ENCODE results near the gene AADAT.
"Not testable (repeated sequence)": the region's sequence is repeated elsewhere in the genome, so short reads cannot be mapped to it uniquely, and the experiment has no call there.

The AADAT gene

GRCh38 chr4:170089668-170090351, at the start of gene AADAT:
Gene AADAT, minus strand, starts transcription at chr4:170089956. Its CDS starts 266 bp downstream, at chr4:170089690.
- peaks cover 3% of the 10 kb centered on the region for H3K4me1 Mint-ChIP-seq (ENCODE audit: low read depth)
- no peaks in the 10 kb centered on the region for H3K36me3 Mint-ChIP-seq (ENCODE audit: low read depth)
- H3K4me3 Mint-ChIP-seq: peak within 1 kb of the TSS; percentile 61
- H3K9me3 Mint-ChIP-seq: no peaks in the 10 kb centered on the region
- H3K27ac Mint-ChIP-seq: no peak within 1 kb of the TSS
- H3K27me3 Mint-ChIP-seq (ENCODE audit: low read depth): peaks cover 30% of the 10 kb centered on the region

GRCh38 chr4:170138580-170139194, 48.9 kb upstream of the AADAT start:
- H3K4me1 Mint-ChIP-seq (ENCODE audit: low read depth): peaks cover 1% of the 10 kb centered on the region

GRCh38 chr4:170137927-170138326, 48.2 kb upstream of the AADAT start:
- Mint-ChIP-seq H3K4me3 (no peak overlapping the region), H3K27me3 (ENCODE audit: low read depth) (no peaks in the 10 kb centered on the region), H3K4me1 (ENCODE audit: low read depth) (peaks cover 1% of the 10 kb centered on the region), H3K36me3 (ENCODE audit: low read depth) (no peaks in the 10 kb centered on the region), H3K27ac (no peak overlapping the region), H3K9me3 (no peaks in the 10 kb centered on the region)

More at GRCh38 chr4:170138580-170139194, 48.9 kb upstream of the AADAT start:
- Mint-ChIP-seq H3K36me3 (ENCODE audit: low read depth) (no peaks in the 10 kb centered on the region), H3K9me3 (no peaks in the 10 kb centered on the region), H3K27me3 (ENCODE audit: low read depth) (no peaks in the 10 kb centered on the region), H3K4me3 (no peak overlapping the region), H3K27ac (no peak overlapping the region)

- H3K9me3 Mint-ChIP-seq: peaks cover 3% of the 10 kb centered on the region
These were observed 47.7 kb upstream of the AADAT start for GRCh38 chr4:170137466-170137865.

GRCh38 chr4:170134821-170135220, 45.1 kb upstream of the AADAT start:
- H3K4me1 Mint-ChIP-seq (ENCODE audit: low read depth): peaks cover 1% of the 10 kb centered on the region
- no peaks in the 10 kb centered on the region for H3K36me3 Mint-ChIP-seq (ENCODE audit: low read depth)
- no peak overlapping the region for H3K4me3 Mint-ChIP-seq
- no peaks in the 10 kb centered on the region for H3K27me3 Mint-ChIP-seq (ENCODE audit: low read depth)
- peaks cover 3% of the 10 kb centered on the region for H3K9me3 Mint-ChIP-seq
- H3K27ac Mint-ChIP-seq: no peak overlapping the region

More at GRCh38 chr4:170137466-170137865, 47.7 kb upstream of the AADAT start:
- Mint-ChIP-seq H3K36me3 (ENCODE audit: low read depth) (no peaks in the 10 kb centered on the region), H3K4me3 (no peak overlapping the region), H3K27ac (no peak overlapping the region), H3K4me1 (ENCODE audit: low read depth) (peaks cover 1% of the 10 kb centered on the region), H3K27me3 (ENCODE audit: low read depth) (no peaks in the 10 kb centered on the region)

- no peaks in the 10 kb centered on the region for H3K4me1 Mint-ChIP-seq (ENCODE audit: low read depth)
- H3K27me3 Mint-ChIP-seq (ENCODE audit: low read depth): no peaks in the 10 kb centered on the region
- no peak overlapping the region for H3K4me3 Mint-ChIP-seq
These were observed 38.6 kb upstream of the AADAT start for GRCh38 chr4:170128219-170128804.

GRCh38 chr4:170127758-170128157, 38.0 kb upstream of the AADAT start:
- Mint-ChIP-seq H3K27ac (no peak overlapping the region), H3K36me3 (ENCODE audit: low read depth) (no peaks in the 10 kb centered on the region)

More at GRCh38 chr4:170128219-170128804, 38.6 kb upstream of the AADAT start:
- H3K9me3 Mint-ChIP-seq: peaks cover 3% of the 10 kb centered on the region
- no peak overlapping the region for H3K27ac Mint-ChIP-seq
- H3K36me3 Mint-ChIP-seq (ENCODE audit: low read depth): no peaks in the 10 kb centered on the region

GRCh38 chr4:170124406-170124805, 34.6 kb upstream of the AADAT start:
- Mint-ChIP-seq H3K36me3 (ENCODE audit: low read depth) (no peaks in the 10 kb centered on the region), H3K4me1 (ENCODE audit: low read depth) (no peaks in the 10 kb centered on the region), H3K9me3 (no peaks in the 10 kb centered on the region), H3K27ac (no peak overlapping the region), H3K4me3 (no peak overlapping the region), H3K27me3 (ENCODE audit: low read depth) (no peaks in the 10 kb centered on the region)

More at GRCh38 chr4:170127758-170128157, 38.0 kb upstream of the AADAT start:
- Mint-ChIP-seq H3K27me3 (ENCODE audit: low read depth) (no peaks in the 10 kb centered on the region), H3K9me3 (peaks cover 2% of the 10 kb centered on the region), H3K4me1 (ENCODE audit: low read depth) (no peaks in the 10 kb centered on the region), H3K4me3 (no peak overlapping the region)

- no peak overlapping the region for H3K4me3 Mint-ChIP-seq
- no peaks in the 10 kb centered on the region for H3K9me3 Mint-ChIP-seq
- no peaks in the 10 kb centered on the region for H3K4me1 Mint-ChIP-seq (ENCODE audit: low read depth)
- no peak overlapping the region for H3K27ac Mint-ChIP-seq
- no peaks in the 10 kb centered on the region for H3K27me3 Mint-ChIP-seq (ENCODE audit: low read depth)
- H3K36me3 Mint-ChIP-seq (ENCODE audit: low read depth): no peaks in the 10 kb centered on the region
These were observed 32.5 kb upstream of the AADAT start for GRCh38 chr4:170122252-170122651.

- H3K4me1 Mint-ChIP-seq (ENCODE audit: low read depth): no peaks in the 10 kb centered on the region
- H3K27me3 Mint-ChIP-seq (ENCODE audit: low read depth): peaks cover 4% of the 10 kb centered on the region
- no peak overlapping the region for H3K4me3 Mint-ChIP-seq
- no peaks in the 10 kb centered on the region for H3K36me3 Mint-ChIP-seq (ENCODE audit: low read depth)
- no peak overlapping the region for H3K27ac Mint-ChIP-seq
- H3K9me3 Mint-ChIP-seq: no peaks in the 10 kb centered on the region
These were observed 24.9 kb upstream of the AADAT start for GRCh38 chr4:170114636-170115035.

- H3K4me1 Mint-ChIP-seq (ENCODE audit: low read depth); H3K4me3 Mint-ChIP-seq; H3K27me3 Mint-ChIP-seq (ENCODE audit: low read depth); H3K36me3 Mint-ChIP-seq (ENCODE audit: low read depth); H3K27ac Mint-ChIP-seq; H3K9me3 Mint-ChIP-seq: not testable (repeated sequence)
These were observed 24.4 kb upstream of the AADAT start for GRCh38 chr4:170114183-170114582.

- peaks cover 4% of the 10 kb centered on the region for H3K27me3 Mint-ChIP-seq (ENCODE audit: low read depth)
- H3K4me1 Mint-ChIP-seq (ENCODE audit: low read depth): no peaks in the 10 kb centered on the region
- no peaks in the 10 kb centered on the region for H3K36me3 Mint-ChIP-seq (ENCODE audit: low read depth)
- no peaks in the 10 kb centered on the region for H3K9me3 Mint-ChIP-seq
- no peak overlapping the region for H3K4me3 Mint-ChIP-seq
- H3K27ac Mint-ChIP-seq: no peak overlapping the region
These were observed 21.8 kb upstream of the AADAT start for GRCh38 chr4:170111546-170111945.

- H3K4me1 Mint-ChIP-seq (ENCODE audit: low read depth): no peaks in the 10 kb centered on the region
- H3K36me3 Mint-ChIP-seq (ENCODE audit: low read depth): no peaks in the 10 kb centered on the region
- H3K27ac Mint-ChIP-seq: no peak overlapping the region
These were observed 21.3 kb upstream of the AADAT start for GRCh38 chr4:170111085-170111484.

GRCh38 chr4:170110285-170110672, 20.5 kb upstream of the AADAT start:
- Mint-ChIP-seq H3K4me1 (ENCODE audit: low read depth) (no peaks in the 10 kb centered on the region), H3K36me3 (ENCODE audit: low read depth) (no peaks in the 10 kb centered on the region), H3K27me3 (ENCODE audit: low read depth) (peaks cover 4% of the 10 kb centered on the region), H3K4me3 (no peak overlapping the region), H3K9me3 (no peaks in the 10 kb centered on the region), H3K27ac (no peak overlapping the region)

More at GRCh38 chr4:170111085-170111484, 21.3 kb upstream of the AADAT start:
- peaks cover 4% of the 10 kb centered on the region for H3K27me3 Mint-ChIP-seq (ENCODE audit: low read depth)
- no peaks in the 10 kb centered on the region for H3K9me3 Mint-ChIP-seq
- H3K4me3 Mint-ChIP-seq: no peak overlapping the region
